ENCODE data around the gene SLC5A2.
A peak's percentile ranks its signal among the peaks of the same experiment; 100 is the strongest.

The SLC5A2 gene

DNA sequence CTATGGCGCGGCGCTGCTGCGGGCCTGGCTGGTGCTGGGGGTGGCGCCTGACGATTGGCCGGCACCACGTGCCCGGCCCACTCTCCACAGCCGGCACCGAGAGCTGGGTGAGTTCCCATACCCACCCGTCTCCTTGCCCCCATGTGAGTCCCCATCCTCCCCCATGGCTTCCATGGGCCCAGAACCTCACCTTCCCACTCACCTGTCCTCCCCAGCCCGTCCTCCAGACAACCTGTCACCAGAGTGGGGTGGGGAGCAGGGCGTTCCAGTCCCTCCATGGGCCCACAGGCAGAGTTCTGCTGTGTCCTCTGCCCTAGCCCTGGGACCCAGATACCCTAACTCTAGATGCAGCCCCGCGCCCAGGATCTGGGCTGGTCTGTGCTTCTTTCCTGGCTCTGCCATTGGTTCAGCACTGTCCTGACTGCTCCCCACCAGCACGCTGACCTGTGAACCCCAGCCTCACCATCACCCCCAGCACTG lies 18.1 kb upstream of the SLC5A2 start:
- CTCF ChIA-PET = no interaction called here
- Mint-ChIP-seq H3K9me3 (no peaks in the 10 kb centered on the region), H3K4me1 (peaks cover 29% of the 10 kb centered on the region), H3K4me3 (no peak overlapping the region), H3K36me3 (peaks cover 27% of the 10 kb centered on the region), H3K27ac (no peak overlapping the region), H3K27me3 (no peaks in the 10 kb centered on the region)
- no peak for DNase-seq

GRCh38 chr16:31465788-31466370 lies 17.0 kb upstream of the SLC5A2 start:
- Mint-ChIP-seq H3K4me3 (no peak overlapping the region), H3K9me3 (no peaks in the 10 kb centered on the region), H3K27me3 (peaks cover 7% of the 10 kb centered on the region), H3K4me1 (peaks cover 18% of the 10 kb centered on the region), H3K36me3 (peaks cover 27% of the 10 kb centered on the region), H3K27ac (no peak overlapping the region)
- CTCF ChIA-PET = no interaction called here
- DNase-seq = no peak

- CTCF ChIA-PET = no interaction called here
- Mint-ChIP-seq H3K9me3 (no peaks in the 10 kb centered on the region), H3K36me3 (peaks cover 27% of the 10 kb centered on the region), H3K4me3 (no peak overlapping the region), H3K27me3 (peaks cover 12% of the 10 kb centered on the region), H3K4me1 (peaks cover 14% of the 10 kb centered on the region), H3K27ac (no peak overlapping the region)
- DNase-seq = no peak
Observed at GRCh38 chr16:31466381-31466841, 16.5 kb upstream of the SLC5A2 start.

- H3K36me3 Mint-ChIP-seq = peaks cover 27% of the 10 kb centered on the region
- CTCF ChIA-PET = no interaction called here
- peaks cover 14% of the 10 kb centered on the region for H3K4me1 Mint-ChIP-seq
- H3K9me3 Mint-ChIP-seq = no peaks in the 10 kb centered on the region
- H3K4me3 Mint-ChIP-seq = no peak overlapping the region
- no peak overlapping the region for H3K27ac Mint-ChIP-seq
- no peak for DNase-seq
- peaks cover 21% of the 10 kb centered on the region for H3K27me3 Mint-ChIP-seq
Observed at GRCh38 chr16:31467151-31467773, 15.7 kb upstream of the SLC5A2 start.

DNA sequence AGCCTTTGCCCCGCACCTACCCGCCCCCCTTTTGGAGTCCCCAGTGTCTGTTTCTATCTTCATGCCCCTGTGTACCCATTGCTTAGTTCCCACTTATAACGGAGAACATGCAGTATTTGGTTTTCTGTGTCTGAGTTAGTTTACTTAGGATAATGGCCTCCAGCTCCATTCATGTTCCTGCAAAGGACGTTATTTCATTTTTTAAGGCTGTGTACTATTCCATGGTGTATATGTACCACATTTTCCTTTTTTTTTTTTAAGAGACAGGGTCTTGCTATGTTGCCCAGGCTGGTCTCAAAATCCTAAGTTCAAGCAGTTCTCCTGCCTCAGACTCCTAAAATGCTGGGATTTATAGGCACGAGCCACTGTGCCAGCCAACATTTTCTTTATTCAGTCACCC lies 15.1 kb upstream of the SLC5A2 start:
- Mint-ChIP-seq H3K27ac (no peak overlapping the region), H3K36me3 (peaks cover 26% of the 10 kb centered on the region), H3K4me3 (no peak overlapping the region), H3K27me3 (peaks cover 27% of the 10 kb centered on the region), H3K4me1 (peaks cover 19% of the 10 kb centered on the region), H3K9me3 (no peaks in the 10 kb centered on the region)
- no peak for DNase-seq
- CTCF ChIA-PET = no interaction called here

DNA sequence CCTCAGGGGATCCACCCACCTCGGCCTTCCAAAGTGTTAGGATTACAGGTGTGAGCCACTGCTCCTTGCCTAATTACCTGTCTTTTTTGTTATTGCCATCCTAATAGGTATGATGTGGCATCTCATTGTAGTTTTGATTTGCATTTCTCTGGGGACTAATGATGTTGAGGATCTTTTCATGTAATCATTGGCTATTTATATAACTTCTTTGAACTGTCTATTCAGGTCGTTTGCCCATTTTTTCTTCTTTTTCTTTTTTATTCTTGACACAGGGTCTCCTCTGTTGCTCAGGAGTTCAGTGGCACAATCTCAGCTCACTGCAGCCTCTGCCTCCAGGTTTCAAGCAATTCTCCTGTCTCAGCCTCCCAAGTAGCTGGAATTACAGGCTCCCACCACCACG lies 12.3 kb upstream of the SLC5A2 start:
- peaks cover 25% of the 10 kb centered on the region for H3K4me1 Mint-ChIP-seq
- no peak overlapping the region for H3K27ac Mint-ChIP-seq
- H3K9me3 Mint-ChIP-seq = no peaks in the 10 kb centered on the region
- H3K4me3 Mint-ChIP-seq = no peak overlapping the region
- CTCF ChIA-PET = interaction anchor here (0.9 to 2.6 kb wide), 2 partner anchors 10 to 388 kb away, joined by 4 to 13 read pairs; partner anchors contain the start of gene ARMC5
- H3K27me3 Mint-ChIP-seq = peaks cover 54% of the 10 kb centered on the region
- no peak for DNase-seq
- H3K36me3 Mint-ChIP-seq = peaks cover 10% of the 10 kb centered on the region

DNA sequence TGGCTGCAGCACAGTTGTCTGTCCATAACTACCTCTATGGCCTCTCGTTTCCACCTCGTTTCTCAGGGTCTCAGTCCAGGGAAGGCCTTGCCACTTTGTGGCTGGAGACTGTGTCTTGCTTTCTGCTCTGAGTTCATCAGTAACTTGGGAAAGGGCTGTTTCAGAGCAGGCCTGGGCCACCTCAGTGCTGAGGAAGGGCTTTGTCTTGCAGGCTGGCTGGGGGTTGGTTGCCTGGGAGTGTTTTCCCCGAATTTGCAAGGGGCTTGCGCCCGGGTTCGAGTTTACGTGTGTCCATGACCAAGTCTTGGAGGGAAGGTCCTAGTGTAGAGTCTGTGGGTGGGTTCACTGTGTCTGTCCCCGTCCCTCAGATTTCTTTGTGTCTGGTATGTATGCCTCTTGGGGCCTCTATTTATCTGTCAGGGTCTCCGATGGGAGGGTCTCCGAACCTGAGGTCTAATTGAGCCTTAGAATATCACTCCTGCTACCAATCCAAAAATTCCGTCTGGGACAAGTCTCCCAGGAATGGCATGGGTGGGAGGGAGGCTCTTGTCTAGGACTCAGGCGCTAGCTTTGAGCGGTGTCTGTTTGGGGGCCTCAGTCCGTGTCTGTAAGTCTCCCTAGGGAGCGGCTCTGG lies 11.6 kb upstream of the SLC5A2 start:
- Mint-ChIP-seq H3K4me3 (no peak overlapping the region), H3K27ac (no peak overlapping the region)
- DNase-seq = no peak

GRCh38 chr16:31471875-31472708 lies 10.8 kb upstream of the SLC5A2 start, which contains the start of gene TGFB1I1:
Gene TGFB1I1 (plus strand): TSS chr16:31472152. CDS start chr16:31472189, 37 bp downstream.
- no peaks in the 10 kb centered on the region for H3K9me3 Mint-ChIP-seq
- H3K36me3 Mint-ChIP-seq = peaks cover 5% of the 10 kb centered on the region
- peaks cover 69% of the 10 kb centered on the region for H3K27me3 Mint-ChIP-seq
- H3K27ac Mint-ChIP-seq = no peak within 1 kb of the TSS
- H3K4me1 Mint-ChIP-seq = peaks cover 33% of the 10 kb centered on the region
- H3K4me3 Mint-ChIP-seq = peak within 1 kb of the TSS; percentile 60
- DNase-seq = peak; percentile 24
- CTCF ChIA-PET = no interaction called here

More for the DNA sequence above, 11.6 kb upstream of the SLC5A2 start:
- CTCF ChIA-PET = interaction anchor here (0.9 to 2.6 kb wide), 2 partner anchors 11 to 387 kb away, joined by 4 to 13 read pairs; partner anchors contain the start of gene ARMC5
- peaks cover 10% of the 10 kb centered on the region for H3K36me3 Mint-ChIP-seq
- H3K9me3 Mint-ChIP-seq = no peaks in the 10 kb centered on the region
- peaks cover 32% of the 10 kb centered on the region for H3K4me1 Mint-ChIP-seq
- H3K27me3 Mint-ChIP-seq = peaks cover 62% of the 10 kb centered on the region

DNA sequence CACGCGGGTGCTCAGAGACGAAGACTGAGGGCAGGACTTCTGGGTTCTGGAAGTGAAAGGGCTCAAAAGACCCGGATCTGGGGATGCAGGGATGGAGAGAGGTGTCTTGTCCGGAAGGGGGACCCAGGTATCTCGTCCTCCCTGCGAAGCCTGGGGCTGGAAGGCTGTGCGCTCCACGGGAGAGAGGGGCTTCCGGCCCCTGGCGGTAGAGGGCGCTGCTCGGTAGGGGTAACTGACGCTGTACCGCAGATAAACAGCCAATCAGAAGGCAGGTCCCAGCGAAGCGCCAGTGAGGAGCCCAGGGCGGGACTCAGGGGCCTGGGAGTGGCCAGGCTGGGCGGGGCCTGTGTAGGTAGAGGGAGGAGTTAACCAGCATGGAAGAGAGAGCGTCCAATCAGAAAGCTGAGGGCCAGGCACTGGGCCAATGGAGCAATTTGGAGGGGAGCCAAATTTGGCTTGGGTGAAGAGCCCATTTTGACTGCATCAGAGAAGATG lies 10.2 kb upstream of the SLC5A2 start:
- peaks cover 76% of the 10 kb centered on the region for H3K27me3 Mint-ChIP-seq
- no peaks in the 10 kb centered on the region for H3K9me3 Mint-ChIP-seq
- CTCF ChIA-PET = no interaction called here
- no peak overlapping the region for H3K27ac Mint-ChIP-seq
- H3K36me3 Mint-ChIP-seq = peaks cover 2% of the 10 kb centered on the region
- peak overlapping the region; percentile 60 for H3K4me3 Mint-ChIP-seq
- DNase-seq = peak; percentile 56
- peaks cover 31% of the 10 kb centered on the region for H3K4me1 Mint-ChIP-seq

DNA sequence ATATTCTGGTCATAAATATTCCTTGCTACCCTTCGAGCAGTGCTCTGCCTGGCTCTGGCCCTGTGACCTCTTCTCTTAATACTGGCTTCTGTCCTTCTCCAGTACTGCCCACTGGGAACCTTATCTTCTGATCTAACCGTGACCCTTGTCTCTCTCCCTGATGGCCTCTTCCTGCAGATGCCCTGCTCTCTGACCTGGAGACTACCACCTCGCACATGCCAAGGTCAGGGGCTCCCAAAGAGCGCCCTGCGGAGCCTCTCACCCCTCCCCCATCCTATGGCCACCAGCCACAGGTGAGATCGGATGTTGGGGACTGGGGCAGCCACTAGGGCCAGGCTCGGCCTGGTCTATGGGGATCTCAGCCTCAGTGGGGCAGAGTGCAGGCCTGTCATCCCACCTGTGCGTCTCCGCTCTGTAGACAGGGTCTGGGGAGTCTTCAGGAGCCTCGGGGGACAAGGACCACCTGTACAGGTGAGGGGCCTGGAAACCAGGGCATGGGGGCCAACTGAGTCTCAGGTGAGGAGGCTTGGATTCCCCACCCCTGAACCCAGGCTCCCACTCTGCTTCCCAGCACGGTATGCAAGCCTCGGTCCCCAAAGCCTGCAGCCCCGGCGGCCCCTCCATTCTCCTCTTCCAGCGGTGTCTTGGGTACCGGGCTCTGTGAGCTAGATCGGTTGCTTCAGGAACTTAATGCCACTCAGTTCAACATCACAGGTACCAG lies 9.5 kb upstream of the SLC5A2 start:
- Mint-ChIP-seq H3K36me3 (peaks cover 2% of the 10 kb centered on the region), H3K4me3 (no peak overlapping the region), H3K27ac (no peak overlapping the region), H3K4me1 (peaks cover 35% of the 10 kb centered on the region), H3K9me3 (no peaks in the 10 kb centered on the region), H3K27me3 (peaks cover 82% of the 10 kb centered on the region)
- CTCF ChIA-PET = interaction anchor here (2.3 kb wide), 1 partner anchor 395 kb away, joined by 6 read pairs; no protein-coding TSS in a partner anchor
- DNase-seq = no peak

DNA sequence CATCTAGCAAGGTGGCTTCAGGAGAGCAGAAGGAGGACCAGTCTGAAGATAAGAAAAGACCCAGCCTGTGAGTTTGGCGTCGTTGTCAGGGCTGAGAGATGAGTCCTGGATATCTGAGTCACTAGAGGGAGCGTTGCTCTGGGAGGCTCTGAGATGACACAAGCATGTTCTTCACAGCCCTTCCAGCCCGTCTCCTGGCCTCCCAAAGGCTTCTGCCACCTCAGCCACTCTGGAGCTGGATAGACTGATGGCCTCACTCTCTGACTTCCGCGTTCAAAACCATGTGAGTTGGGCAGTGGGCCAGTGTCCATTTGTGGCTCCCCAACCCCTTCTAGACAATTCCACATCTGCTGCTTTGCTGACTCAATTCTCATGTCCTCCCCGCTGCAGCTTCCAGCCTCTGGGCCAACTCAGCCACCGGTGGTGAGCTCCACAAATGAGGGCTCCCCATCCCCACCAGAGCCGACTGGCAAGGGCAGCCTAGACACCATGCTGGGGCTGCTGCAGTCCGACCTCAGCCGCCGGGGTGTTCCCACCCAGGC lies 8.7 kb upstream of the SLC5A2 start:
- no peaks in the 10 kb centered on the region for H3K9me3 Mint-ChIP-seq
- peaks cover 91% of the 10 kb centered on the region for H3K27me3 Mint-ChIP-seq
- DNase-seq = no peak
- CTCF ChIA-PET = interaction anchor here (2.3 to 3.2 kb wide), 2 partner anchors 13 to 394 kb away, joined by 6 to 19 read pairs; no protein-coding TSS in a partner anchor
- H3K4me3 Mint-ChIP-seq = no peak overlapping the region
- peaks cover 2% of the 10 kb centered on the region for H3K36me3 Mint-ChIP-seq
- H3K27ac Mint-ChIP-seq = no peak overlapping the region
- peaks cover 35% of the 10 kb centered on the region for H3K4me1 Mint-ChIP-seq

GRCh38 chr16:31474773-31475738 lies 7.9 kb upstream of the SLC5A2 start:
- H3K27me3 Mint-ChIP-seq = peaks cover 99% of the 10 kb centered on the region
- peaks cover 2% of the 10 kb centered on the region for H3K36me3 Mint-ChIP-seq
- CTCF ChIA-PET = interaction anchor here (2.3 to 3.2 kb wide), 2 partner anchors 14 to 393 kb away, joined by 6 to 19 read pairs; no protein-coding TSS in a partner anchor
- no peaks in the 10 kb centered on the region for H3K9me3 Mint-ChIP-seq
- no peak for DNase-seq
- peaks cover 35% of the 10 kb centered on the region for H3K4me1 Mint-ChIP-seq
- H3K4me3 Mint-ChIP-seq = no peak overlapping the region
- H3K27ac Mint-ChIP-seq = no peak overlapping the region

Measured in activated naive CD4-positive, alpha-beta T cell treated with anti-CD3 and anti-CD28 coated beads, Interleukin-2, amount 10 ng/mL, durations not matched to agents 7 days and 5 days (primary cell).